GM18508 (cell line): ENCODE data around the gene DHX36.

Experiments used
- ATAC-seq: cut with Tn5 transposase; IDR thresholded peaks from one replicate; pipeline ENCODE4 v1.9.1; 2021; ENCODE audit warnings: moderate number of reproducible peaks; ENCODE audit not compliant: insufficient read depth, unreplicated experiment

Gene DHX36

DNA sequence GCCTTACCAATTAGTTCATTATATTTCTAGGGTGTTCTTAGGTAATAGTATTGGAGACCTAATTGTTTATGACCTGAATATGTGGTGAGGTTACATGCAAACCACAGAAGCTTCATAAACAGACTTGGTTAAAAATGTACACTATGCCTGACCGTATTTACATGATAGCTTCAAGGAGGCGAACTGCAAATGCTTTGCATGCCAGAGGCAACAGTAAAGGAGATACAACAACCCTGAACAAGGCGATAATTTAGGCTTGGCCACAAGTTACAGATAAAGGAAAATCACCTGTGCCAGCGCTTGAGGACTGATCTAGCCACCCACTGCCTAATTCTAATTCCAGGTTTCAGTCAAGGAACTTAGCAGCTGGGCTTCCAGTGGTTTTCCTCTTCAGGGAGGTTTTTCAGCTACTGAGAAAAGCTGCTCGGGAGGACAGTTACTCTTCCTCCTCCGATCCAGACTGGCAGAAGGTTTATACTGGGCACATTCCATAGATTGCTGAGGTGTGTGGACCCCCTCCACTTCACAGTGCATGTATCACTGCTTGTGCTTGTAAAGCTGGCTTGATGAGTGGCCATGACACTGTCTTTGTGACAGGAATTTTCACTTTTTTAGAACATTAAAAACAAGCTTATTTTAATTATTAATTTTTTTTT is 95.6 kb downstream of the DHX36 start:
- ATAC-seq, result no peak

- ATAC-seq, result no peak
Measured at GRCh38 chr3:154227531-154227930, 96.8 kb downstream of the DHX36 start.

DNA sequence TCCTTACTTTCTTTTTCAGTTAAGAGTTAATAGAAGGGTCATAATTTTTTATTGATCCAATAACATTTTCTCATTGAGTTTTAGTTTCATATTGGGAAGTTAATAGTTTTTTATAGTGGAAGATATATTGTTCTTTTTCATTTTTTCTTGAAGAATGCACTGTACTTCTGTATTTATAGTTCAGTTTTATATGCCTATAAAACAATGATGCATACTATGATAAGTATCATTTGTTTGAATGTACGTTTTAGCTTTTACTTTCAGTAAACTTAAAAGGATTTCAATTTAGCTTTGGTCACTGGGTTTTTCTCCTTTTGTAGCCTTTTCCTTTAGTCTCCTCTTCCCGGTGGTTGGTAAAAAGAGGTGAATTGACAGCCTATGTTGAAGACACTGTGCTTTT is 98.8 kb downstream of the DHX36 start:
- no peak for ATAC-seq

- no peak for ATAC-seq
Measured at GRCh38 chr3:154224866-154225265, 99.4 kb downstream of the DHX36 start.

DNA sequence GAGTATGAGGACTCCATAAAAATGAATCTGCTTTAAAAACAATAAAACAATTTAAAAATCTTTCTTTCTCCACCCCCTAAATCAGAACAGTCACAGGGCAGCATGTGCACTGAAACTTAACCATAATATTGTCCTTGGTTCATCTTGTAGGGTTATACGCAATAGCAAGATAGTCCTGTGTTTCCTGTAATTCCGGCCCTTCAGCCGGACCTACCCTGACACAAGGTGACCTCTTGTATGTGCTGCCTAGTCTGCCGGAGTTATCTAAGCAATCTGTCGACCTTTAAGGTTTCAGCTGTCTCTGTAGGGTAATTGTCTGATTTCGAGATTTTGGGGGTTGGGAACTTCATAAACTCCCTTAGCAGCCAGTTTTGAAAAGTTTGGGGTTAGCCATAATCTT is 99.9 kb downstream of the DHX36 start:
- no peak for ATAC-seq

DNA sequence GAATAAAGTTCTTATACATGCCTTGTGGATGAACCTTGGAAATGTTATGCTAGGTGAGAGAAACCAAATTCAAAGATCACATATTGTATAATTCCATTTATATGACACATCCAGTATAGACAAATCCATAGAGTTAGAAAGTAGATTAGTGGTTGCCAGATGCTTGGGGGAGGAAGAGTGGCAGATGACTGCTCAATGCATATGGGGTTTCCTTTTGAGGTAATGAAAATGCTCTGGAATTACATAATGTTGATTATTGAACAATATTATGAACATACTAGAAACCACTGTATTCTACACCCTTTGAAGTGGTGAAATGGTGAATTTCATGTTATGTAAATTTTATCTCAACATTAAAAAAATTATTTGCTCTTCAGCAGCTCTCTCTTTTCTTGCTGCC is 100.8 kb downstream of the DHX36 start:
- ATAC-seq, result no peak
